ENCODE measurements around the gene UPK1B.

DNA sequence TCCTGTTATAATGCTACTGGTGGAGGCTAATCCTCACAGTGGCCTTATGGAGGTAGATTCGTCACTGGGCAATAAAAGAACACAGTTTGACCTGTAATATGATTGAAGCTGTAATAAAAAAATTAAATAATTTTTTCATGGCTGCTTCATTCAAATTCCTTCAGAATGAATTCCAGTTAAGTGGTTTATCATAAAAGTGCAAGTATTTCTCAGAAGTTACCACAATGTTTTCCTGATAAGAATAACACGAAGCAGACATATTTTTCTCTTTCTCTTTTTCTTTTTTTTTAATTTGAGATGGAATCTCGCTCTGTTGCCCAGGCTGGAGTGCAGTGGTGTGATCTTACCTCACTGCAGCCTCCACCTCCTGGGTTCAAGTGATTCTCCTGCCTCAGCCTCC is 51.7 kb downstream of the UPK1B start:
- no peak for TF ChIP-seq EZH2 (IDR thresholded peaks at IDR 0.05; ENCODE audit: insufficient read depth, low read length)
- TF ChIP-seq, protein P1, sequence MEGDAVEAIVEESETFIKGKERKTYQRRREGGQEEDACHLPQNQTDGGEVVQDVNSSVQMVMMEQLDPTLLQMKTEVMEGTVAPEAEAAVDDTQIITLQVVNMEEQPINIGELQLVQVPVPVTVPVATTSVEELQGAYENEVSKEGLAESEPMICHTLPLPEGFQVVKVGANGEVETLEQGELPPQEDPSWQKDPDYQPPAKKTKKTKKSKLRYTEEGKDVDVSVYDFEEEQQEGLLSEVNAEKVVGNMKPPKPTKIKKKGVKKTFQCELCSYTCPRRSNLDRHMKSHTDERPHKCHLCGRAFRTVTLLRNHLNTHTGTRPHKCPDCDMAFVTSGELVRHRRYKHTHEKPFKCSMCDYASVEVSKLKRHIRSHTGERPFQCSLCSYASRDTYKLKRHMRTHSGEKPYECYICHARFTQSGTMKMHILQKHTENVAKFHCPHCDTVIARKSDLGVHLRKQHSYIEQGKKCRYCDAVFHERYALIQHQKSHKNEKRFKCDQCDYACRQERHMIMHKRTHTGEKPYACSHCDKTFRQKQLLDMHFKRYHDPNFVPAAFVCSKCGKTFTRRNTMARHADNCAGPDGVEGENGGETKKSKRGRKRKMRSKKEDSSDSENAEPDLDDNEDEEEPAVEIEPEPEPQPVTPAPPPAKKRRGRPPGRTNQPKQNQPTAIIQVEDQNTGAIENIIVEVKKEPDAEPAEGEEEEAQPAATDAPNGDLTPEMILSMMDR (IDR thresholded peaks at IDR 0.05; ENCODE audit: insufficient read depth, low read depth, low read length): no peak

All from astrocyte (in vitro differentiated cells and primary cell).